Aorta (tissue), 5 donors: Measurements from ENCODE around the gene ZNF138. TPM values are rescaled to one million over a fixed set of nuclear protein-coding genes. Genes with fewer than 3 reads are reported as not detected.
"Not testable (repeated sequence)": the region's sequence is repeated elsewhere in the genome, so short reads cannot be mapped to it uniquely, and the experiment has no call there.

Experiments
- ATAC-seq: fragments of 200-7000 bp; cut with Tn5 transposase; one replicate; pipeline ENCODE4 v1.9.1; 2022; ENCODE audit warnings: moderate library complexity; ENCODE audit not compliant: low FRiP score
- DNase-seq, 2 donors: peaks; one replicate each; pipeline ENCODE4 v3.0.0-alpha.2; 2020
- H3K27ac ChIP-seq, 2 donors: one replicate each; pipeline ENCODE4 v1.5.1; 2013; ENCODE audit warnings: low read length in 2 of 2, mild to moderate bottlenecking in 2 of 2, moderate library complexity in 2 of 2, control low read depth in 1 of 2, inconsistent platforms in 1 of 2, low read depth in 1 of 2
- H3K27me3 ChIP-seq, 2 donors: one replicate each; pipeline ENCODE4 v1.6.1; 2013; ENCODE audit warnings: control low read depth in 1 of 2, low read length in 1 of 2, mild to moderate bottlenecking in 1 of 2, moderate library complexity in 1 of 2; ENCODE audit not compliant: insufficient read depth in 2 of 2, control insufficient read depth in 1 of 2
- H3K36me3 ChIP-seq, 2 donors: one replicate each; pipeline ENCODE4 v1.6.1; 2013; ENCODE audit warnings: control low read depth in 1 of 2, low read length in 1 of 2, mild to moderate bottlenecking in 1 of 2; ENCODE audit not compliant: insufficient read depth in 2 of 2, control insufficient read depth in 1 of 2
- H3K4me1 ChIP-seq, 2 donors: one replicate each; pipeline ENCODE4 v1.6.1; 2013; ENCODE audit warnings: low read length in 2 of 2, control low read depth in 1 of 2, mild to moderate bottlenecking in 1 of 2, moderate library complexity in 1 of 2; ENCODE audit not compliant: insufficient read depth in 2 of 2, control insufficient read depth in 1 of 2
- H3K4me3 ChIP-seq, 2 donors: one replicate each; pipeline ENCODE4 v1.5.1; 2013; ENCODE audit warnings: low read length in 2 of 2, control low read depth in 1 of 2, mild to moderate bottlenecking in 1 of 2
- H3K9me3 ChIP-seq: one replicate; pipeline ENCODE4 v1.6.1; 2013; ENCODE audit warnings: mild to moderate bottlenecking, low read length; ENCODE audit not compliant: control insufficient read depth
- WGBS, 2 donors: extraction: QIAGEN DNeasy Blood & Tissue Kit; methylation state at CpG; one replicate each; pipeline ENCODE4 v1.1.7; 2013; 5-methylcytosine and 5-hydroxymethylcytosine counted together
- intact Hi-C, 2 donors: fragments of 100-400 bp; cut with DNase I; formaldehyde crosslinking; loops; one replicate each; pipeline versions ENCODE4 v1.14.2 to v1.15.0; 2022
- polyA plus RNA-seq, 2 donors: library from polyadenylated mRNA; stranded (reverse); fragments of 200-250 nt; gene quantifications; one replicate each; pipeline ENCODE4 v1.2.3, GENCODE V29; 2013
- total RNA-seq, 2 donors: library from RNA; stranded (reverse); fragmentation: NEBNext Ultra II Directional; extraction: Animal tissue kit (Norgen Biotek cat#: 25700); gene quantifications; one replicate each; pipeline ENCODE4 v1.2.1, GENCODE V29; 2021
- donor health status: healthy with polysubstance abuse.
- donor health status: Bipolar disorder and iron deficiency.
- donor health status: DM: no; HTN: no; CAD: no.
- donor health status: DM: no; HTN: no; CAD: no.
- donor health status: DM: yes; HTN: yes; CAD: no.

ZNF138 gene
- total and polyA plus RNA-seq, 4 donors, result 2.0 to 9.2 (median 4.9) TPM

- H3K4me3 ChIP-seq, result no peak overlapping the region
- intact Hi-C loops, result no loop called here
- no peaks in the 10 kb centered on the region for H3K9me3 ChIP-seq
- H3K27ac ChIP-seq, result no peak overlapping the region
- no peaks in the 10 kb centered on the region for H3K36me3 ChIP-seq
- WGBS, 2 donors, result 82 to 84% methylated on average over 4 of the region's 4 CpGs
- DNase-seq (no peak), ATAC-seq (no peak)
- H3K4me1 ChIP-seq, result no peaks in the 10 kb centered on the region
- H3K27me3 ChIP-seq, result no peaks in the 10 kb centered on the region
Observed at GRCh38 chr7:64853679-64854078, 59.5 kb downstream of the ZNF138 start.

- Histone ChIP-seq H3K36me3 (no peaks in the 10 kb centered on the region), H3K27me3 (no peaks in the 10 kb centered on the region), H3K9me3 (no peaks in the 10 kb centered on the region), H3K4me3 (no peak overlapping the region), H3K4me1 (no peaks in the 10 kb centered on the region), H3K27ac (no peak overlapping the region)
- ATAC-seq (no peak), DNase-seq (no peak)
- 93 to 94% methylated on average over 1 of the region's 1 CpG for WGBS, 2 donors
- intact Hi-C loops, result no loop called here
Observed at GRCh38 chr7:64854969-64855368, 60.7 kb downstream of the ZNF138 start.

- H3K27ac ChIP-seq, result no peak overlapping the region
- no peaks in the 10 kb centered on the region for H3K9me3 ChIP-seq
- no peaks in the 10 kb centered on the region for H3K27me3 ChIP-seq
- DNase-seq (no peak), ATAC-seq (peak; percentile 41)
- no peaks in the 10 kb centered on the region for H3K4me1 ChIP-seq
- H3K4me3 ChIP-seq, result no peak overlapping the region
- no peaks in the 10 kb centered on the region for H3K36me3 ChIP-seq
- intact Hi-C loops, result no loop called here
- 88 to 95% methylated on average over 9 of the region's 9 CpGs for WGBS, 2 donors
Observed at GRCh38 chr7:64863021-64863420, 68.8 kb downstream of the ZNF138 start.

- not testable (repeated sequence) for H3K9me3 ChIP-seq, ATAC-seq, DNase-seq
Observed at GRCh38 chr7:64863530-64863929, 69.3 kb downstream of the ZNF138 start.

GRCh38 chr7:64863969-64864368 lies 69.7 kb downstream of the ZNF138 start:
- no peak overlapping the region for H3K4me3 ChIP-seq
- H3K27ac ChIP-seq, result no peak overlapping the region
- DNase-seq (no peak), ATAC-seq (no peak)
- WGBS, 2 donors, result 84 to 87% methylated on average over 7 of the region's 7 CpGs
- intact Hi-C loops, result no loop called here
- no peaks in the 10 kb centered on the region for H3K4me1 ChIP-seq
- H3K36me3 ChIP-seq, result no peaks in the 10 kb centered on the region
- H3K27me3 ChIP-seq, result no peaks in the 10 kb centered on the region
- H3K9me3 ChIP-seq, result no peaks in the 10 kb centered on the region

More at GRCh38 chr7:64863530-64863929, 69.3 kb downstream of the ZNF138 start:
- WGBS, 2 donors, result 93 to 95% methylated on average over 3 of the region's 3 CpGs
- H3K27ac ChIP-seq, intact Hi-C loops, H3K27me3 ChIP-seq, H3K4me1 ChIP-seq, H3K4me3 ChIP-seq, H3K36me3 ChIP-seq: not testable (repeated sequence)

- ATAC-seq (no peak), DNase-seq (peak in 1 of 2 donors; percentile 65)
- no peaks in the 10 kb centered on the region for H3K9me3 ChIP-seq
- H3K36me3 ChIP-seq, result no peaks in the 10 kb centered on the region
- no peak overlapping the region for H3K27ac ChIP-seq
- H3K27me3 ChIP-seq, result no peaks in the 10 kb centered on the region
- no peaks in the 10 kb centered on the region for H3K4me1 ChIP-seq
- no peak overlapping the region for H3K4me3 ChIP-seq
- WGBS, 2 donors, result 89 to 92% methylated on average over 18 of the region's 18 CpGs
- intact Hi-C loops, result no loop called here
Observed at GRCh38 chr7:64867863-64868440, 73.7 kb downstream of the ZNF138 start.

- Histone ChIP-seq H3K36me3 (no peaks in the 10 kb centered on the region), H3K27ac (no peak overlapping the region), H3K4me3 (no peak overlapping the region), H3K9me3 (no peaks in the 10 kb centered on the region), H3K27me3 (no peaks in the 10 kb centered on the region), H3K4me1 (no peaks in the 10 kb centered on the region)
- no peak for ATAC-seq
- WGBS, 2 donors, result 92% methylated on average over 11 of the region's 11 CpGs
- peak in 1 of 2 donors; percentile 47 for DNase-seq
- intact Hi-C loops, result no loop called here
Observed at GRCh38 chr7:64868499-64868898, 74.3 kb downstream of the ZNF138 start.

GRCh38 chr7:64869121-64869725 lies 75.0 kb downstream of the ZNF138 start:
- WGBS, 2 donors, result 74 to 75% methylated on average over 8 of the region's 8 CpGs
- Histone ChIP-seq H3K4me3 (no peak overlapping the region), H3K4me1 (no peaks in the 10 kb centered on the region), H3K27me3 (no peaks in the 10 kb centered on the region), H3K9me3 (no peaks in the 10 kb centered on the region), H3K27ac (no peak overlapping the region), H3K36me3 (no peaks in the 10 kb centered on the region)
- DNase-seq (peak in 1 of 2 donors; percentile 23), ATAC-seq (no peak)
- intact Hi-C loops, result no loop called here

GRCh38 chr7:64869912-64870562 lies 75.8 kb downstream of the ZNF138 start:
- no peaks in the 10 kb centered on the region for H3K4me1 ChIP-seq
- intact Hi-C loops, result no loop called here
- H3K36me3 ChIP-seq, result no peaks in the 10 kb centered on the region
- no peaks in the 10 kb centered on the region for H3K27me3 ChIP-seq
- 93 to 94% methylated on average over 32 of the region's 32 CpGs for WGBS, 2 donors
- H3K9me3 ChIP-seq, result no peaks in the 10 kb centered on the region
- DNase-seq, result peak in 1 of 2 donors; percentile 57
- no peak overlapping the region for H3K27ac ChIP-seq
- no peak for ATAC-seq
- H3K4me3 ChIP-seq, result no peak overlapping the region
